Fibroblast of skin of scalp (primary cell): ENCODE measurements around the gene RPL9.
"Not testable (repeated sequence)": the region's sequence is repeated elsewhere in the genome, so short reads cannot be mapped to it uniquely, and the experiment has no call there.

Experiments used
- DNase-seq: peaks from one replicate; pipeline ENCODE4 v3.0.0-alpha.2; 2013

RPL9 gene

DNA sequence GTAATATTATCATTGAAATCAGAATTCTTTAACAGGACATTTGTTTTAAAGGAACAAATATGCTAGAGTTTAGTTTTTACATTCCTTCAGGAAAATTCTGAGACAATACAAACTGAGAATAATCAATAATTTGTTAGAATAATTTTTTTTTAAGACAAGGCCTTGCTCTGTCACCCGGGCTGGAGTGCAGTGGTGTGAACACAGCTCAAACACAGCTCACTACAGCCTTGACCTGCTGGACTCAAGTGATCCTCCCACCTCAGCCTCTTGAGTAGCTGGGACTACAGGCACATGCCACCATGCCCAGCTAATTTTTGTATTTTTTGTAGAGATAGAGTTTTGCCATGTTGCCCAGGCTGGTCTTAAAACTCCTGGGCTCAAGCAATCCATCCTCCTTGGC, 33.4 kb downstream of the RPL9 start:
- DNase-seq, result not testable (repeated sequence)

DNA sequence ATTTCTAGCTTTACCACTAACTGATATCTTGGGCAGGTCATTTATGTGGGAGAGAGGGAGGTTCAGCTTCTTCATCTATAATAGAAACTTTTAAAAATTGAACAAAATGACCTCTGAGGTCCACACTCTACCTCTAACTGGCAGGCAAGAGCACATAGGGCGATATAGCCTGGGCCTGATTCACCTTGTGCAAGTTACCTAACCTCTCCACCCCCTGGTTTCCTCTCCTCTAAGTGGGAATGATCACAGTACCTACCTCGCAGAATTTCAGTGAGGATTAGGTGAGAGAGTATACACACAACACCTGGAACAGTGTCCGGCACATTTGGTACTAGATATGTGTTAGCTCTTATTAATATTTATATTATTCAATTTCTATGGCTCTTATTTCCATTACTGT, 36.5 kb downstream of the RPL9 start:
- no peak for DNase-seq

DNA sequence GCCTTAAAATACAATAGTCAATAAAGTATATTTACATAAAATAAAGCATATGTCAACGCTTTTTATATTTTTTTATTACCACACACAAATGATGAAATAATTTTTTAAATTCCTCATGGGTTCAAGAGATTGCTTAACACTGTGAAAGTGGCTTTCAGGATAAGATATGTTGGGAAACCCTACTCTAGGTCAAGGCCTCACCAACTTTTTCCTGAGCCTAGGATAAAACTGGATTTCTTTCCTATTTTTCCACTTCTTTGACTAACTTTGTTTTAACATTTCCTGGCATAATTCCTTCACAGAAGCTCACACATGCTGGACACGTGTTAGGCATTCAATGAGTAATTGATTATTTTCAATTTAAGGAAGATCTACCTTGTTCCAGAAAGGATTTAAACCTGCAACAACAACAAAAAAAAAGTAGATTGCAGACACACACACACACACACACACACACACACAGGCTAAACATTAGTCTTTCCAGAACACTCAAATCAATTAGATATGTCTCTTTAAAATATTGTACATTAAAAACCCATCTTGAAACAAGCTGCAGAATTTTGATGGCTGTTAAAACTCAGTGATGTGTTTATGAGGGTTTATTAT, 42.9 kb downstream of the RPL9 start:
- no peak for DNase-seq

DNA sequence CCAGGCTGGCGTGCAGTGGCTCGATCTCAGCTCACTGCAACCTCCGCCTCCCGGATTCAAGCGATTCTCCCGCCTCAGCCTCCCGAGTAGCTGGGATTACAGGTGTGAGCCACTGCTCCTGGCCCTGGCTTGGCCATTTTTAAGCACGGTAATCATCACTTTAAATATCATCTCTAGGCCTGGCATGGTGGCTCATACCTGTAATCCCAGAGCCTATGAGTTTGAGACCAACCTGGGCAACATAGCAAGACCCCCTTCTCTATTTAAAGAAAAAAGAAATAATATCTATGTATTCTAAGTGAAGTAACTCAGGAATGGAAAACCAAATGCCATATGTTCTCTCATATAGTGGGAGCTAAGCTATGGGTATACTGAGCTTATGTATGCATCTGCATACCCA, 47.2 kb downstream of the RPL9 start:
- DNase-seq, result not testable (repeated sequence)

DNA sequence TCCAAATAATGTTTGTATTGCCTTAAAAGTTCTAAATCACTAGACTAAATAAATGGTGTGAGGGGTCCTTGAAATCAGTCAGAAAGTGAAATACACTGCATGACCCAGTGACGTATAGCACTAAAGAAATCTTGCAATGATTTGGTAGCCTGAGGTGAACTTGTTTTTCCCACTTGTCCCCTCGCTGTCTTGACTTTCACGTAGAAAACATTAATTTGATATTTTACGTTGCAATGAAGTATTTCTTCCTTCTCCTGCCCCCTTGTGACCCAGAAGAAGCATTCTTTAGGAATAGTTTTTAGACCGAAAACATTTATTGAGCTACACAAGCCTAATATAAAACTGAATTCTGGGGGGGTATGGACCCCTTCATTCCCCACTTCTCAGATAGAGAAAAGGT, 48.3 kb downstream of the RPL9 start:
- no peak for DNase-seq

DNA sequence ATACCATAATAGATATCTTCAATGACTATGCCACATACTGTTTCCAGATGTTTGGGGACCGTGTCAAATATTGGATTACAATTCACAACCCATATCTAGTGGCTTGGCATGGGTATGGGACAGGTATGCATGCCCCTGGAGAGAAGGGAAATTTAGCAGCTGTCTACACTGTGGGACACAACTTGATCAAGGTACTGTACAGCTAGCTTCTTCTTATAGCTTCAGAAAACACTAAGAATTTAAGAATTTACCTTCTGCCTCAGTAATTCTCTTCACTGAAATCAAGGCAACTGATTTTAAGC, 51.2 kb downstream of the RPL9 start:
- DNase-seq, result no peak

DNA sequence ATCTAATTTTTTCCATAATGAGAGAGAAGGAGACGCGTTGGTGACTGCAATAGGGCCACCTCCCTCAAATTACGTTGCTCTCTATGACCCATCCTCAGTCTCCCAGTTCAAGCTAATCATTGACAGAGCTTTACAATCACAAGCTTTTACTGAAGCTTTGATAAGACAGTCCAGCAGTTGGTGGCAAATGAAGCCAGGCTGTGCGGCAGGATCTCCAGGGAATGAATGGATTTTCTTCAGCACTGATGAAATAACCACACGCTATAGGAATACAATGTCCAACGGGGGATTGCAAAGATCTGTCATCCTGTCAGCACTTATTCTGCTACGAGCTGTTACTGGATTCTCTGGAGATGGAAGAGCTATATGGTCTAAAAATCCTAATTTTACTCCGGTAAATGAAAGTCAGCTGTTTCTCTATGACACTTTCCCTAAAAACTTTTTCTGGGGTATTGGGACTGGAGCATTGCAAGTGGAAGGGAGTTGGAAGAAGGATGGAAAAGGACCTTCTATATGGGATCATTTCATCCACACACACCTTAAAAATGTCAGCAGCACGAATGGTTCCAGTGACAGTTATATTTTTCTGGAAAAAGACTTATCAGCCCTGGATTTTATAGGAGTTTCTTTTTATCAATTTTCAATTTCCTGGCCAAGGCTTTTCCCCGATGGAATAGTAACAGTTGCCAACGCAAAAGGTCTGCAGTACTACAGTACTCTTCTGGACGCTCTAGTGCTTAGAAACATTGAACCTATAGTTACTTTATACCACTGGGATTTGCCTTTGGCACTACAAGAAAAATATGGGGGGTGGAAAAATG, 51.7 kb downstream of the RPL9 start, which contains the start of gene KLB:
KLB (plus strand) TSS at position 168 of the 821 bp plus-strand sequence; CDS start at position 188, 20 bp downstream.
- peak; percentile 64 for DNase-seq
